ENCODE data around the gene JAM3. TPM values are rescaled to one million over a fixed set of nuclear protein-coding genes. Genes with fewer than 3 reads are reported as not detected.
"Not testable (repeated sequence)": the region's sequence is repeated elsewhere in the genome, so short reads cannot be mapped to it uniquely, and the experiment has no call there.

The JAM3 gene
- total RNA-seq, 1 experiment from 2014 or later, result 2.4 TPM

GRCh38 chr11:134158023-134158422 is 89.2 kb downstream of the JAM3 start:
- Histone ChIP-seq H3K27me3 (replicated peaks) (no peaks in the 10 kb centered on the region), H3K4me3 (no peak overlapping the region), H3K4me1 (replicated peaks) (no peaks in the 10 kb centered on the region), H3K27ac (no peak overlapping the region), H3K9me3 (replicated peaks) (no peaks in the 10 kb centered on the region), H3K36me3 (peaks cover 17% of the 10 kb centered on the region)
- no peak for DNase-seq (ENCODE audit: low read depth in 1 of 2, low spot score in 2 of 2)

DNA sequence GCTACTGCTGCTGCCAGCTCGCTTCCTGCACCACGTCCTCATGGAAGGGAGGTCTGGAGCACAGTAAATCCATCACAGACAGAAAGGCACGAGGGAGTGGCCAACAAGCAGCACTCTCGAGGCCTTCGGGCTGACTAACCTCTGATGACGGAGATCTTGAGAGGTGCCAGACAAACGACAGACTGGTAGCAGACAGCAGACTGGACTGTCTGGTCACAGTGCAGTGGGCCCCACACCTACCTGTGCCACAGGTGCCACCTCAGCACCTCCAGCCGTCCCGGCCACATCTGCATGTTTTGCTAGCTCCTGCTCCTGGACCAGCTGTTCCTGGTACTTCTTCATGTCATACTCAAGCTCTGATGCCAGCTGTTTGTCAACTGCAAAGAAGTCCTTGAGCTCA is 90.8 kb downstream of the JAM3 start:
- H3K36me3 ChIP-seq, result peaks cover 17% of the 10 kb centered on the region
- no peak overlapping the region for H3K4me3 ChIP-seq
- H3K27me3 ChIP-seq (replicated peaks), result no peaks in the 10 kb centered on the region
- no peaks in the 10 kb centered on the region for H3K9me3 ChIP-seq (replicated peaks)
- DNase-seq (ENCODE audit: low read depth in 1 of 2, low spot score in 2 of 2), result no peak
- H3K27ac ChIP-seq, result no peak overlapping the region
- H3K4me1 ChIP-seq (replicated peaks), result no peaks in the 10 kb centered on the region

DNA sequence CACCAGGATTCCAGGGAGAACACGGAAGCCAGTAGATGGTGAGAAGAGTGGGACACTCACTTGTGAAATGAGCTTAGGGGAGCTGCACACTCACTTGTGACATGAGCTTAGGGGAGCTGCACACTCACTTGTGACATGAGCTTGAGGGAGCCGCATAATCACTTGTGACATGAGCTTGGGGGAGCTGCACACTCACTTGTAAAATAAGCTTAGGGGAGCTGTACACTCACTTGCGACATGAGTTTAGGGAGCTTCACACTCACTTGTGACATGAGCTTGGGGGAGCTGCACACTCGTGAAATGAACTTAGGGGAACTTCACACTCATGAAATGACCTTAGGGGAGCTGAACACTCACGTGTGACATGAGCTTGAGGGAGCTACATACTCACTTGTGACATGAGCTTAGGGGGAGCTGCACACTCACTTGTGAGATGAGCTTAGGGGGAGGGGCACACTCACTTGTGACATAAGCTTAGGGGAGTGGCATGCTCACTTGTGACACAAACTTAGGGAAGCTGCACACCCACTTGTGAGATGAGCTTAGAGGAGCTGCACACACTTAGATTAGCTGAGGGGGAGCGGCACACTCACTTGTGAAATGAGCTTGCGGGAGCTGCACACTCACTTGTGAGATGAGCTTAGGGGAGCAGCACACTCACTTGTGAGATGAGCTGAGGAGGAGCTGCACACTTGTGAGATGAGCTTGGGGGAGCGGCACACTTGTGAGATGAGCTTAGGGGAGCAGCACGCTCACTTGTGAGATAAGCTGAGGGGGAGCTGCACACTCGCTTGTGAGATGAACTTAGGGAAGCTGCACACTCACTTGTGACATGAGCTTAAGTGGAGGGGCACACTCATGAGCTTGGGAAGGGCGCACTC is 95.9 kb downstream of the JAM3 start:
- Histone ChIP-seq H3K9me3 (replicated peaks) (no peaks in the 10 kb centered on the region), H3K4me1 (replicated peaks) (no peaks in the 10 kb centered on the region), H3K36me3 (peaks cover 15% of the 10 kb centered on the region), H3K27me3 (replicated peaks) (no peaks in the 10 kb centered on the region), H3K27ac (no peak overlapping the region), H3K4me3 (no peak overlapping the region)
- no peak for DNase-seq (ENCODE audit: low read depth in 1 of 2, low spot score in 2 of 2)

- Histone ChIP-seq H3K36me3 (peaks cover 3% of the 10 kb centered on the region; the same call in 1 of the 2 replicates), H3K27me3 (replicated peaks) (no peaks in the 10 kb centered on the region), H3K4me1 (replicated peaks) (no peaks in the 10 kb centered on the region), H3K4me3 (no peak overlapping the region), H3K9me3 (replicated peaks) (no peaks in the 10 kb centered on the region), H3K27ac (no peak overlapping the region)
- no peak for DNase-seq (ENCODE audit: low read depth in 1 of 2, low spot score in 2 of 2)
These were observed 101.5 kb downstream of the JAM3 start for GRCh38 chr11:134170177-134170918.

DNA sequence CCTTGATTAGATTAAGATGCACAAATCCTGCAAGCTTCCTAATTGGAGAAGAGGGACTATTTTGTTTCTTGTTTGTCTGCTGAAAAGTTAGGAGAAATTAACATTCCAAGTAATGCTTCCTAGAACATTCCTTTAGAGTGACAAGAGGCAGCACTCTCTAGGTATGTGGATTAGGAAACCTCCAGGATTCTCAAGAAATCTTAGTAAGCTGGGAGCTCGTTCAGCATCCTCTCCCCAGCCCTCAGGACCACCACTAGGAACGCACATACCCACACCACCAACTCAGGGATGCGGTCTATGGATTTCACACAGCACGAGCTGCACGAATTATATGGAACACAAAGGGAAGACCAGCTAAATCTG is 102.0 kb downstream of the JAM3 start:
- Histone ChIP-seq H3K4me1 (replicated peaks) (no peaks in the 10 kb centered on the region), H3K4me3 (no peak overlapping the region), H3K27me3 (replicated peaks) (no peaks in the 10 kb centered on the region), H3K36me3 (peaks cover 4% of the 10 kb centered on the region; the same call in 1 of the 2 replicates), H3K27ac (no peak overlapping the region), H3K9me3 (replicated peaks) (no peaks in the 10 kb centered on the region)
- DNase-seq (ENCODE audit: low read depth in 1 of 2, low spot score in 2 of 2), result no peak

- no peak for DNase-seq (ENCODE audit: low read depth in 1 of 2, low spot score in 2 of 2)
- Histone ChIP-seq H3K9me3 (replicated peaks) (no peaks in the 10 kb centered on the region), H3K4me3 (no peak overlapping the region), H3K4me1 (replicated peaks) (no peaks in the 10 kb centered on the region), H3K36me3 (peaks cover 4% of the 10 kb centered on the region; the same call in 1 of the 2 replicates), H3K27me3 (replicated peaks) (no peaks in the 10 kb centered on the region), H3K27ac (no peak overlapping the region)
These were observed 103.1 kb downstream of the JAM3 start for GRCh38 chr11:134171951-134172350.

- no peaks in the 10 kb centered on the region for H3K27me3 ChIP-seq (replicated peaks)
These were observed 104.4 kb downstream of the JAM3 start for GRCh38 chr11:134173296-134173695.

DNA sequence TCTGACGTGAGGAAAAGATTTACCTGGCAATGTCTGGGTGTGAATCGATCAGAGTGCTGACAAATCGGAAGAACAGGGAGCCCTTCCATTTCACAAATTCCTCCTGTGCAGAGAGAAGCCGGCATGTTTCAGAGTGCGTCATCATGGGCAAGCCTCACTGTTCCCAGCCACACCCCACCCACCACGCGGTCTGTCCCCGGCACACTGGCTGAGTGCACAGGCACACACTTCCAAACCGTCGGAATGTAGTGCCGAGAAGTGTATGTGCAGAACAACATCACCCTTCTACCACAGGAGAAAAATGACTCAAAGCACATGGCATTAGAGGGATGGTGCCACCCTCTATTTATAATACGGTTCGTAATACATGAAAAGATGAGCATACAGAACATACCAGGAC is 107.4 kb downstream of the JAM3 start:
- Histone ChIP-seq H3K27ac (no peak overlapping the region), H3K4me3 (no peak overlapping the region), H3K27me3 (replicated peaks) (no peaks in the 10 kb centered on the region), H3K9me3 (replicated peaks) (no peaks in the 10 kb centered on the region), H3K36me3 (peaks cover 7% of the 10 kb centered on the region; the same call in 1 of the 2 replicates), H3K4me1 (replicated peaks) (no peaks in the 10 kb centered on the region)
- no peak for DNase-seq (ENCODE audit: low read depth in 1 of 2, low spot score in 2 of 2)

More at GRCh38 chr11:134173296-134173695, 104.4 kb downstream of the JAM3 start:
- peaks cover 5% of the 10 kb centered on the region; the same call in 1 of the 2 replicates for H3K36me3 ChIP-seq
- H3K4me1 ChIP-seq (replicated peaks), result no peaks in the 10 kb centered on the region
- no peak for DNase-seq (ENCODE audit: low read depth in 1 of 2, low spot score in 2 of 2)
- H3K27ac ChIP-seq, result no peak overlapping the region
- H3K9me3 ChIP-seq (replicated peaks), result no peaks in the 10 kb centered on the region
- H3K4me3 ChIP-seq, result no peak overlapping the region

GRCh38 chr11:134178032-134178674 is 109.3 kb downstream of the JAM3 start:
- no peak overlapping the region for H3K4me3 ChIP-seq
- no peaks in the 10 kb centered on the region for H3K27me3 ChIP-seq (replicated peaks)
- no peaks in the 10 kb centered on the region for H3K9me3 ChIP-seq (replicated peaks)
- H3K36me3 ChIP-seq, result peaks cover 7% of the 10 kb centered on the region; the same call in 1 of the 2 replicates
- no peak for DNase-seq (ENCODE audit: low read depth in 1 of 2, low spot score in 2 of 2)
- no peaks in the 10 kb centered on the region for H3K4me1 ChIP-seq (replicated peaks)
- no peak overlapping the region for H3K27ac ChIP-seq

DNA sequence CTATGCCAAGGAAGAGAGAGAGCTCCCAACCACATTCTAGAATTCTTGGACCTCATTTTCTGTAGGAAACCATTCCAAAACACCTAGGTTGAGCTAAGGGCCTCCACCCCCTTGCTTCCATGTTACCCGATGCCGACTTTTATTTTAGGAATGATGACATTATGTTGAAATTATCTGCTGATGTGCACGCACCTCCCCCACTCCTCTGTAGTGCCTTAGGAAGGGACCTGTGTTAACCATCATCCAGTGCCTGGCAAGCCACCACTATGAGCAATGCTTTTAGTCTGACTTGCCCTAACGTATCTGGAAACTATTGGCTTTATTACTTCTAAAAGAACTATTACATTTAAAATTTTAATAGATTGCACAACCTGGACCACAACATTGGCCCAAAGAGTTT is 112.8 kb downstream of the JAM3 start:
- Histone ChIP-seq H3K27me3 (replicated peaks) (no peaks in the 10 kb centered on the region), H3K27ac (no peak overlapping the region), H3K36me3 (peaks cover 13% of the 10 kb centered on the region; the same call in 1 of the 2 replicates), H3K4me3 (no peak overlapping the region), H3K9me3 (replicated peaks) (no peaks in the 10 kb centered on the region), H3K4me1 (replicated peaks) (no peaks in the 10 kb centered on the region)
- DNase-seq (ENCODE audit: low read depth in 1 of 2, low spot score in 2 of 2), result no peak

- peaks cover 44% of the 10 kb centered on the region for H3K36me3 ChIP-seq
- H3K27me3 ChIP-seq (replicated peaks); H3K4me3 ChIP-seq; DNase-seq (ENCODE audit: low read depth in 1 of 2, low spot score in 2 of 2); H3K9me3 ChIP-seq (replicated peaks); H3K4me1 ChIP-seq (replicated peaks); H3K27ac ChIP-seq: not testable (repeated sequence)
These were observed 119.2 kb downstream of the JAM3 start for GRCh38 chr11:134188092-134188491.

DNA sequence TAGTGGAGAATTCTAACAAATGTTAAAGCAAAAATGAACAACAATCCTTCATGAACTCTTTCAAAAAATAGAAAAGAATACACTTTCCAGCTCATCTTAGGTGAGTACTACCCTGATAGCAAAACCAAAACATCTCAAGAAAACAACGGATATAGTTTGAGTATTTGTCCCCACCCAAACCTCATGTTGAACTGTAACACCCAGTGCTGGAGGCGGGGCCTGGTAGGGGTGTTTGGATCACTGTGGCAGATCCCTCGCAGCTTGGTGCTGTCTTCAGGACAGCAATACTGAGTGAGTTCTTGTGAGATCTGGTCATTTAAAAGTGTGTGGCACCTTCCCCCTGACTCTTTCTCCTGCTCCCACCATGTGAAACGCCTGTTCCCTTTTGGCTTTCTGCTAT is 127.9 kb downstream of the JAM3 start:
- Histone ChIP-seq H3K4me3 (no peak overlapping the region), H3K27ac (no peak overlapping the region), H3K9me3 (replicated peaks) (no peaks in the 10 kb centered on the region), H3K4me1 (replicated peaks) (no peaks in the 10 kb centered on the region), H3K27me3 (replicated peaks) (no peaks in the 10 kb centered on the region), H3K36me3 (peaks cover 13% of the 10 kb centered on the region)
- DNase-seq (ENCODE audit: low read depth in 1 of 2, low spot score in 2 of 2), result no peak

- Histone ChIP-seq H3K4me1 (replicated peaks) (no peaks in the 10 kb centered on the region), H3K27me3 (replicated peaks) (no peaks in the 10 kb centered on the region), H3K36me3 (peaks cover 5% of the 10 kb centered on the region), H3K4me3 (no peak overlapping the region), H3K27ac (no peak overlapping the region), H3K9me3 (replicated peaks) (no peaks in the 10 kb centered on the region)
- DNase-seq (ENCODE audit: low read depth in 1 of 2, low spot score in 2 of 2), result no peak
These were observed 130.7 kb downstream of the JAM3 start for GRCh38 chr11:134199531-134199930.

- Histone ChIP-seq H3K4me1 (replicated peaks) (no peaks in the 10 kb centered on the region), H3K36me3 (peaks cover 10% of the 10 kb centered on the region), H3K27ac (no peak overlapping the region), H3K9me3 (replicated peaks) (no peaks in the 10 kb centered on the region), H3K4me3 (no peak overlapping the region), H3K27me3 (replicated peaks) (no peaks in the 10 kb centered on the region)
- DNase-seq (ENCODE audit: low read depth in 1 of 2, low spot score in 2 of 2), result no peak
These were observed 131.8 kb downstream of the JAM3 start for GRCh38 chr11:134200688-134201087.

Data from SJSA1 (cell line).